GM15510 (cell line): ENCODE measurements around the gene DSTN.

Experiments used
- POLR2A ChIP-seq: IDR thresholded peaks from 3 replicates; pipeline ENCODE4 v1.6.1; 2011; ENCODE audit warnings: borderline replicate concordance; ENCODE audit not compliant: insufficient read length; ENCODE audit errors: extremely low read depth

DSTN gene

DNA sequence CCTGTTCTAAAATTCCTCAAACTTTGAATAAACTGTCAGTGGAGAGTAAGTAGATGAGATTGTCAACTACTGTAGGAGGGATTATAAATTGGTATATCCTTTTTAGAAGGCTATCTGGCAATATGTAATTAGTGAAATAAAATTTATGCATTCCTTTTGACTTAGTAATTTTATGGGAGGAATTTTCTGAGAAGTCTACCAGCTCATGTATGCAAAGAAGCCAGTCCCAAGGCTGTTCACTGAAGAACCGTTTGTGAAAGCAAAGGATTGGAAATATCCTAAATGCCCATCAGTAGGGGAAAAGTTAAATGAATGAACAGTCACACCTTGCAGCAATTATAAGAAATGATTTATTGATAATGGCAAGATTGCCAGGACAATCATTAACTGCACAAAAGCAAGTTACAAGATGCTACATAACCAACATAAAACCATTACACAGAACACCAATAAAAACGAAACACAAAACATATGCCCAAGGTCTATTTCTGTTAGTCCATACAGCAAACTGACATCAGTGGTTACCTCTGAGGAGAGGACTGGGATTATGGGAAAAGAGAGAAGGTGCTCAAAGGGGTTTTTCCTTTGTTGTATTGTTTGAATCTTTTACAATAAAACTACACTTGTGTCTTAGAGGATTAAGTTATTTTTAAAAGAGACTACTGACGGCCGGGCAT, 4.6 kb upstream of the DSTN start:
- no peak for TF ChIP-seq POLR2A

- TF ChIP-seq POLR2A, result no peak
Observed at GRCh38 chr20:17566345-17566744, 3.5 kb upstream of the DSTN start.

GRCh38 chr20:17568045-17568788, 1.7 kb upstream of the DSTN start:
- TF ChIP-seq POLR2A, result no peak

DNA sequence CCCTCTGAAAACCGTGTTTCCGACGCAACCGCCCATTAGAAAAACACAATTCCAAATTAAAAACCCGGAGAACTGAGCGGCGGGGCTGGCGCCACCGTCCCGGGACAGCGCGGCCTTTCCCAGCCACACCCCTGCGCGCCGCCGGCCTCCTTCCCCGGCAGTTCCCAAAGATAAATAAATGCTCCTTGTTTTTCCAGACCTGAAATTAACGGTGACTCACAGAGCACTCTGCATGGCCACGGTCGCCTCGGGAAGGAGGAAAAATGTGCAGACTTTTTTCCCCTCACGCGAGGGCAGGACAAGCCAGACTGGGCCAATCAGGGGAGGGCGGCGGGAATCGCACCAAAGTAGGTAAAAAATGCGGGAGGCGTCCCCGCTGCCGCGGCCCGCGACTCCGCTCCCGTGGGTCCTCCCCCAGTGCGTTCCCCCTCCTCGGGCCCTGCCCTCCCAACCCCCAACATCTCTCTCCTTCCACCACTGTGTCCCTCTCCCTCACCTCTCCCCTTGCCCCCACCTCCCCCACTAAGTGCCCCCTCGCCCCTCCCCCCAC, 828 bp upstream of the DSTN start:
- no peak for TF ChIP-seq POLR2A

GRCh38 chr20:17570347-17571152, 675 bp downstream of the DSTN start:
- TF ChIP-seq POLR2A, result no peak

DNA sequence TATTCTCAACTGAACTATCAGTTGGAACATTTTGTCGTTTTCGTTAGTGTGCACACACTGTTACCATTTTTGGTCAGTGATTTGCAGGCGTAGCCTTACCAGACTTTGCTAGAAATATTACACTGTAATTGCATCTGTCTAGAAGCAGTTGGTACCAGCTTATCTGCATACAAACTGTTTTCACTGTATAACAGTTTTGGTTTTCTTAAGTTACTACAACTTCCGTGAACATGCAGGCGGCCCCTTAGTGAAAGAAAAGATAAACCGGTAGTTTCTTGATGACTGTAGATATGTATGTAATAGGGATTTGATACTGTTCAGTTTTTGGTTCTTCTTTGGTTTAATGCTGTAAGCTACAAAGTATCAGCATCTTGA, 1.3 kb downstream of the DSTN start:
- no peak for TF ChIP-seq POLR2A

DNA sequence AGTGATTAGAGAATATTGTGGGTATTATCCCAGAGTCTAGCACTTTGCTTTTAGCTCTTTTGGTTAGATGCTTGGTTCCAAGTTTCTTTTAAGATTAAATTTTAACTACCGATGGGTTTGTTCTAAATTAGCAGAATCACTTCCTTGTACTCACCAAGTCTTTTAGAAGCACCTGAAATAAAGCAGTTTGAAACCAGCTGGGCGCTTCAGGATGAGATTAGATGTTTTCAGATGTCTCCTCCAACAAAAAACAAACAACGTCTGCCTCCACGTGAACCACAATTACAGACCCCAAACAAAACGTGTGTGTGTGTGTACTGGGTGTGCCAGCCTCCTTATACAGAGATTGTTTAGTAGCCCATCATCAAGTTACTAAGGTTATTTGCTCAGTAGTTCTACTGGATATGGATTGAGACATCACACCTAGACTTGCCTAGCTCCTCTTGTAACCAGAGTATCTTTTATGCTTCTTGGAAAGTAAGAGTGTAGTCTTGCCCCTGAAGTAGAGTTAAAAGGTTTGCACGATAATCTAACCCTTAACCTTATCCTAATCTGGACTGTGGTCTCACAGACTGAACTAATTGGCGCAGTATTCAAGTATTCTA, 2.3 kb downstream of the DSTN start:
- no peak for TF ChIP-seq POLR2A

GRCh38 chr20:17573463-17573862, 3.6 kb downstream of the DSTN start:
- TF ChIP-seq POLR2A, result no peak

DNA sequence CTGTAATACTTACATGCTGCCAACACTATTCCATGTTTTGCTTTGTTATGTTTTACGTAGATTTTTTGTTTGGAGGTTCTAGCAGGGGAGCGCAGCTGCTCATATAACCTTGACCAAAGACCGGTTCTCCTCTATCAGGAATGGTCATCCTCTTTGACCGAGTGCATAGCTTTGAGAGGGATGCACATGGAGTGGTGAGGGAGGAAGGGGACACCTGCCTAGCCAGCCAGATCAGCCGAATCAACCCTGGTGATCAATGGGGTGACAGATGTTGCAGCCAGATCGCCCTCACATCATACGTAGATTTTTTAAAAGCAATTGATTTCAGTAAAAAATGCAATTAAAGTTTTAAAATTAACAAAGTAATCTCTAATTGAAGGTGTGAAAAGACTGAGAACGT, 6.3 kb downstream of the DSTN start:
- TF ChIP-seq POLR2A, result no peak

DNA sequence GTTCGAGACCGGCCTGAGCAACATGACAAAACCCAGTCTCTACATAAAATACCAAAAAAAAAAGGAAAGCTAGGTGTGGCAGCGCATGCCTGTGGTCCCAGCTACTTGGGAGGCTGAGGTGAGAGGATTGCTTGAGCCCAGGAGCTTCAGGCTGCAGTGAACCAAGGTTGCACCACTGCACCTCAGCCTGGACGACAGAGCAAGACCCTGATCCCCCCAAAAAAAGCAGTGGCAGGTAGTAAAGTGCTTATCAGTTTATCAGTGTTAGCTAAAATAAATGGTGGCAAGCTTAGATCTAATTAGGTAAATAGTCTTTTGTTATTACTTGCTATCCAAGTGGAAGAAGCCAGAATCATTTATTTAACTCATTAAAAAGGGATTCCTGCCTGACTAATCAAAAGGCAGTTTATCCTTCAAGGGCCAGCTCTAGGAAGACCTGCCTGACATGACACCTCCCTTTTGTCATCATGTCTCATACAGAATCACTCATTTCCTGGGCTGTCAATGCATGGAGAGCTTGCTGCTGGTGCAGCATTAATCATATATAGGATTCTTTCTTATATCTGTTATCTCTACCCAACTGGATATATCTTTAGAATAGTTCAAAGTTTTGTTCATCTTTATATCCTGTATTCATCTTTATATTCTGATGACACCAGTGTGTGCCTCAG, 9.6 kb downstream of the DSTN start:
- TF ChIP-seq POLR2A, result no peak

DNA sequence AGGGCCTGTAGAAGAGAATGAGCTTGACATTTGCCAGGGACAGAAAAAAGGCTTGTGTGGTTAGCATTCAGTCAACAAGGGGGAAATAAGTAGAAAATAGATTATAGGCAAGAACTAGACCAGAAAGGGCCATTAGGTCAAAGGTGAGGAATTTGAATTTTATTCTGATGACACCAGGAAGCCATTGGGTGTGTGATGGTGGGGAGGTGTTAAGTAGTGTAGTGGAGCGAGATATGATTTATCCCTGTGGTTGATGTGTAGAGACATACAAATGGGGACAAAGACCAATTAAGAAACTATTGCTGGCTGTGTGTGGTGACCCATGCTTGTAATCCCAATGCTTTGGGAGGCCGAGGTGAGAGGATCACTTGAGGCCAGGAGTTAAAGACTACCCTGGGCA, 11.0 kb downstream of the DSTN start:
- TF ChIP-seq POLR2A, result no peak

DNA sequence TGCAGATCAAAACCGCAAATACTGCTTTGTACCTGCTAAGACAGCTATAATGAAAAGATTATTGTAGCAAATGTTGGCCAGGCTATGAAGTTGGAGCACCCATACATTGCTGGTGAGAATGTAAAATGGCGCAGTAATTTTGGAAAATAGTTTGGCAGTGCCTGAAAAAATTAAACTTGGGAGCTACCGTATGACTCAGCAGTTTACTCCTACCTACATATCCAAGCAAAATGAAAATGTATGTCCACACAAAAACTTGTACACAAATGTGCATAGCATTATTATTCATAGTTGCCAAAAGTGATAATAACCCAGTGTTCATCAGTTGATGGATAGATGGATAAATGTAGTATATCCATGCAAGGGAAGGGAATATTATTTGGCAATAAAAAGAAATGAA, 13.3 kb downstream of the DSTN start:
- no peak for TF ChIP-seq POLR2A

GRCh38 chr20:17584689-17585088, 14.8 kb downstream of the DSTN start:
- TF ChIP-seq POLR2A, result no peak

DNA sequence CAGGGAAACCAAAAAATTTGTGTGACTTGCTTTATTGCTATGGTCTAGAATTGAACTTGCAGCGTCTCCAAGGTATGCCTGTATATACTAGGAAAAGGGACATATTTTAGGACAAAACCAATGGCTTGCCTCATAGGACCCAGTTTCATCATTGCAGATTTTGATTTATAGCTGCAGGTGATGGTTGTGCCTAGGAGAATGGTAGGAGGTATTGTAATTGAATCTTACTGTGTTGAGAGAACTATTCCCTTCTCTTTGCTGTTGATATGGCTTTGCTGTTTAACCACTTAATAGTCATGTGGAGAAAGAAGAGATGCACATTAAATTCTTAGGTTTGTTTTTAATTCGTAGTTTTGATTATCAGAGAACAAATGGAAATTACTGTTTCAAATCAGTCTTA, 16.4 kb downstream of the DSTN start:
- TF ChIP-seq POLR2A, result no peak

- no peak for TF ChIP-seq POLR2A
Observed at GRCh38 chr20:17587148-17587547, 17.3 kb downstream of the DSTN start.

- TF ChIP-seq POLR2A, result no peak
Observed at GRCh38 chr20:17587824-17588223, 17.9 kb downstream of the DSTN start.
